Measurements from ENCODE around the gene TXNRD1.

Gene TXNRD1

GRCh38 chr12:104348283-104348993 lies 132.9 kb downstream of the TXNRD1 start:
- no peak for TF ChIP-seq CTCF (IDR thresholded peaks at IDR 0.05; ENCODE audit: low read length, missing control alignments)
- no peak for DNase-seq (ENCODE audit: low read depth)
- H3K4me3 ChIP-seq (replicated peaks; ENCODE audit: low read depth, low read length): no peak overlapping the region

GRCh38 chr12:104348994-104349494 lies 133.5 kb downstream of the TXNRD1 start:
- H3K4me3 ChIP-seq (replicated peaks; ENCODE audit: low read depth, low read length): no peak overlapping the region
- DNase-seq (ENCODE audit: low read depth): no peak
- no peak for TF ChIP-seq CTCF (IDR thresholded peaks at IDR 0.05; ENCODE audit: low read length, missing control alignments)

- H3K4me3 ChIP-seq (replicated peaks; ENCODE audit: low read depth, low read length): no peak overlapping the region
- no peak for TF ChIP-seq CTCF (IDR thresholded peaks at IDR 0.05; ENCODE audit: low read length, missing control alignments)
- DNase-seq (ENCODE audit: low read depth): no peak
Observed at GRCh38 chr12:104350211-104351056, 134.9 kb downstream of the TXNRD1 start.

GRCh38 chr12:104351057-104351983 lies 135.7 kb downstream of the TXNRD1 start:
- no peak for TF ChIP-seq CTCF (IDR thresholded peaks at IDR 0.05; ENCODE audit: low read length, missing control alignments)

GRCh38 chr12:104352106-104352713 lies 136.6 kb downstream of the TXNRD1 start:
- no peak for TF ChIP-seq CTCF (IDR thresholded peaks at IDR 0.05; ENCODE audit: low read length, missing control alignments)
- DNase-seq (ENCODE audit: low read depth): peak; percentile 60
- H3K4me3 ChIP-seq (replicated peaks; ENCODE audit: low read depth, low read length): no peak overlapping the region

More at GRCh38 chr12:104351057-104351983, 135.7 kb downstream of the TXNRD1 start:
- no peak for DNase-seq (ENCODE audit: low read depth)
- no peak overlapping the region for H3K4me3 ChIP-seq (replicated peaks; ENCODE audit: low read depth, low read length)
